ENCODE data around the gene SMPD3. TPM values are rescaled to one million over a fixed set of nuclear protein-coding genes. Genes with fewer than 3 reads are reported as not detected.

SMPD3 gene
- total RNA-seq, 1 experiment from 2014 or later, result 1.4 TPM

DNA sequence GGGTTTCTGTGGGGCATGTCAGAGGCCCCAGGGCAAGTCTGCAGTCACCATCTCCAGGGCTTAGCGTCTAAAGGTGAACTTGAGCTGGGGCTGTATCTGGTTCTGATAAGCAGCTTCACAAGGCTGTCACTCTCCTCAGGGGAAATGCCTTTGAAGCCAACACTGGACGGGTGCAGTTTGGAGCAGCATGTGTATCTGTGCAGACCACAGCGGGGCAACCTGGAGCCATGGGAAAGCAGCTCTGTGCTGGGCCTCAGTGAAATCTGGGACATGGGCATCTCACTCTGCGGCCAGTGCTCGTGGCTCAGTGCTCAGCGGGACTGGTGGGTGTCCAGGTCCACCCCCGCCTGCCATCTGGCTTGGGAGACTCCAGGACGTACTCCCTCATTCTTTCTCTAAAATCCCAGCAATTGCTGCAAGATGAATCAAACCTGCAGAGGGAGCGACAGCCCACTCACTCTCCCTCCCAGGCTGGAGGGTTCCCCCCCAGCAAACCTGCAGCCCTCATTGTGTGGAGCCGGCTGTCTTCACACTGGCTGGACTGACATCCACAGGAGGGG, 74.0 kb downstream of the SMPD3 start (continued):
- TF ChIP-seq, protein P1, sequence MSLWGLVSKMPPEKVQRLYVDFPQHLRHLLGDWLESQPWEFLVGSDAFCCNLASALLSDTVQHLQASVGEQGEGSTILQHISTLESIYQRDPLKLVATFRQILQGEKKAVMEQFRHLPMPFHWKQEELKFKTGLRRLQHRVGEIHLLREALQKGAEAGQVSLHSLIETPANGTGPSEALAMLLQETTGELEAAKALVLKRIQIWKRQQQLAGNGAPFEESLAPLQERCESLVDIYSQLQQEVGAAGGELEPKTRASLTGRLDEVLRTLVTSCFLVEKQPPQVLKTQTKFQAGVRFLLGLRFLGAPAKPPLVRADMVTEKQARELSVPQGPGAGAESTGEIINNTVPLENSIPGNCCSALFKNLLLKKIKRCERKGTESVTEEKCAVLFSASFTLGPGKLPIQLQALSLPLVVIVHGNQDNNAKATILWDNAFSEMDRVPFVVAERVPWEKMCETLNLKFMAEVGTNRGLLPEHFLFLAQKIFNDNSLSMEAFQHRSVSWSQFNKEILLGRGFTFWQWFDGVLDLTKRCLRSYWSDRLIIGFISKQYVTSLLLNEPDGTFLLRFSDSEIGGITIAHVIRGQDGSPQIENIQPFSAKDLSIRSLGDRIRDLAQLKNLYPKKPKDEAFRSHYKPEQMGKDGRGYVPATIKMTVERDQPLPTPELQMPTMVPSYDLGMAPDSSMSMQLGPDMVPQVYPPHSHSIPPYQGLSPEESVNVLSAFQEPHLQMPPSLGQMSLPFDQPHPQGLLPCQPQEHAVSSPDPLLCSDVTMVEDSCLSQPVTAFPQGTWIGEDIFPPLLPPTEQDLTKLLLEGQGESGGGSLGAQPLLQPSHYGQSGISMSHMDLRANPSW (CRISPR knock-in tag; conservative IDR thresholded peaks at IDR 0.05; ENCODE audit: low read depth), result no peak
- TF ChIP-seq PRRX2 (CRISPR knock-in tag; IDR thresholded peaks at IDR 0.05), result no peak
- no peak for TF ChIP-seq FOXP1 (CRISPR knock-in tag; IDR thresholded peaks at IDR 0.05; ENCODE audit: borderline replicate concordance)
- no peak for TF ChIP-seq ZMAT4 (CRISPR knock-in tag; IDR thresholded peaks at IDR 0.05)

DNA sequence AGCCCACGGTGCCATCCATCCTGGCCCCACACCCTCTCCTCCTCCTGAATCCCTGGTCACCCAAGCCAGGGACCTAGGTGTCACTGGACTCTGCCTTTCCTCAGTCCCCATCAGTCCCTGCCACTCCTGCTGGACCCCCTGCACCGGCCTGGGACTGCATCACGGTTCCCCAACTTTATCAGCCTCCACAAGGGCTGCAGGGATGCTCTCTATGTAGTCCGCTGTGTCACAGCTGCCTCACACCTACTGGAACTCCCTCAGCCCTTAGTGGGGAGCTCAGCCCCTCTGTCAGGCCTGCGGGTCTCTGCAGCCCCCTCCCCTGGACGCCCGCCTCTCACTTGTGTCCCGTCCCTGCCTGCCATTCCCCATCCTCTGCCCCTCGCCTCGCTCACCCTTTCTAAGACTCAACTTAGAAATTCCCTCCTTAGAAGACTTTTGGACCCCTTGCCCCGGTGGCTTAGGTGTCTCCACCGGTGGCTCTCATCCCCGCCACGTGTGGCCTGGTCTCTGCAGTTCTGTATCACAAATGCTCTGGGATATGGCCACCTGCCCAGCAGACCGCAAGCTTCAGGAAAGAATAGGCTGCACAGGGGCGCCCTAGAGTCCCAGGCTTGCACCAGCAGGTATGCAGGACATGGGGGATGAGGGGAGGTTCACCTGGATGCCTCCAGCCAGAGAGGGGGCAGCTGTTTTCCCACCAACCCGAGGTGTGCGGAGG, 74.6 kb downstream of the SMPD3 start:
- peaks cover 7% of the 10 kb centered on the region for H3K4me1 Mint-ChIP-seq
- H3K4me3 Mint-ChIP-seq, result no peak overlapping the region
- ATAC-seq (no peak), DNase-seq (ENCODE audit: low spot score) (no peak)
- no peaks in the 10 kb centered on the region for H3K36me3 Mint-ChIP-seq
- H3K27ac Mint-ChIP-seq, result no peak overlapping the region
- H3K9me3 Mint-ChIP-seq, result no peaks in the 10 kb centered on the region
- ChIA-PET POLR2A (no interaction called here), CTCF (interaction anchor here (0.9 to 3.1 kb wide), 11 partner anchors 8 to 147 kb away, joined by 3 to 26 read pairs (median 3); partner anchors contain the start of gene SLC7A6)
- peaks cover 2% of the 10 kb centered on the region; the same call in 1 of the 2 replicates for H3K27me3 Mint-ChIP-seq (ENCODE audit: low read depth)
- TF ChIP-seq NR1H2 (CRISPR knock-in tag; IDR thresholded peaks at IDR 0.05) (no peak), SP1 (CRISPR knock-in tag; conservative IDR thresholded peaks at IDR 0.05) (no peak), NR3C1 (CRISPR knock-in tag; conservative IDR thresholded peaks at IDR 0.05; ENCODE audit: low read depth) (no peak), HMGA2 (CRISPR knock-in tag; IDR thresholded peaks at IDR 0.05) (no peak), GTF2I (CRISPR knock-in tag; conservative IDR thresholded peaks at IDR 0.05) (no peak), ZNF425 (CRISPR knock-in tag; conservative IDR thresholded peaks at IDR 0.05) (no peak)
- TF ChIP-seq, protein P2, sequence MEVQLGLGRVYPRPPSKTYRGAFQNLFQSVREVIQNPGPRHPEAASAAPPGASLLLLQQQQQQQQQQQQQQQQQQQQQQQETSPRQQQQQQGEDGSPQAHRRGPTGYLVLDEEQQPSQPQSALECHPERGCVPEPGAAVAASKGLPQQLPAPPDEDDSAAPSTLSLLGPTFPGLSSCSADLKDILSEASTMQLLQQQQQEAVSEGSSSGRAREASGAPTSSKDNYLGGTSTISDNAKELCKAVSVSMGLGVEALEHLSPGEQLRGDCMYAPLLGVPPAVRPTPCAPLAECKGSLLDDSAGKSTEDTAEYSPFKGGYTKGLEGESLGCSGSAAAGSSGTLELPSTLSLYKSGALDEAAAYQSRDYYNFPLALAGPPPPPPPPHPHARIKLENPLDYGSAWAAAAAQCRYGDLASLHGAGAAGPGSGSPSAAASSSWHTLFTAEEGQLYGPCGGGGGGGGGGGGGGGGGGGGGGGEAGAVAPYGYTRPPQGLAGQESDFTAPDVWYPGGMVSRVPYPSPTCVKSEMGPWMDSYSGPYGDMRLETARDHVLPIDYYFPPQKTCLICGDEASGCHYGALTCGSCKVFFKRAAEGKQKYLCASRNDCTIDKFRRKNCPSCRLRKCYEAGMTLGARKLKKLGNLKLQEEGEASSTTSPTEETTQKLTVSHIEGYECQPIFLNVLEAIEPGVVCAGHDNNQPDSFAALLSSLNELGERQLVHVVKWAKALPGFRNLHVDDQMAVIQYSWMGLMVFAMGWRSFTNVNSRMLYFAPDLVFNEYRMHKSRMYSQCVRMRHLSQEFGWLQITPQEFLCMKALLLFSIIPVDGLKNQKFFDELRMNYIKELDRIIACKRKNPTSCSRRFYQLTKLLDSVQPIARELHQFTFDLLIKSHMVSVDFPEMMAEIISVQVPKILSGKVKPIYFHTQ (CRISPR knock-in tag; IDR thresholded peaks at IDR 0.05), result no peak
- TF ChIP-seq, protein P3, sequence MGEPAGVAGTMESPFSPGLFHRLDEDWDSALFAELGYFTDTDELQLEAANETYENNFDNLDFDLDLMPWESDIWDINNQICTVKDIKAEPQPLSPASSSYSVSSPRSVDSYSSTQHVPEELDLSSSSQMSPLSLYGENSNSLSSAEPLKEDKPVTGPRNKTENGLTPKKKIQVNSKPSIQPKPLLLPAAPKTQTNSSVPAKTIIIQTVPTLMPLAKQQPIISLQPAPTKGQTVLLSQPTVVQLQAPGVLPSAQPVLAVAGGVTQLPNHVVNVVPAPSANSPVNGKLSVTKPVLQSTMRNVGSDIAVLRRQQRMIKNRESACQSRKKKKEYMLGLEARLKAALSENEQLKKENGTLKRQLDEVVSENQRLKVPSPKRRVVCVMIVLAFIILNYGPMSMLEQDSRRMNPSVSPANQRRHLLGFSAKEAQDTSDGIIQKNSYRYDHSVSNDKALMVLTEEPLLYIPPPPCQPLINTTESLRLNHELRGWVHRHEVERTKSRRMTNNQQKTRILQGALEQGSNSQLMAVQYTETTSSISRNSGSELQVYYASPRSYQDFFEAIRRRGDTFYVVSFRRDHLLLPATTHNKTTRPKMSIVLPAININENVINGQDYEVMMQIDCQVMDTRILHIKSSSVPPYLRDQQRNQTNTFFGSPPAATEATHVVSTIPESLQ (CRISPR knock-in tag; IDR thresholded peaks at IDR 0.05), result no peak
- TF ChIP-seq, protein P4, sequence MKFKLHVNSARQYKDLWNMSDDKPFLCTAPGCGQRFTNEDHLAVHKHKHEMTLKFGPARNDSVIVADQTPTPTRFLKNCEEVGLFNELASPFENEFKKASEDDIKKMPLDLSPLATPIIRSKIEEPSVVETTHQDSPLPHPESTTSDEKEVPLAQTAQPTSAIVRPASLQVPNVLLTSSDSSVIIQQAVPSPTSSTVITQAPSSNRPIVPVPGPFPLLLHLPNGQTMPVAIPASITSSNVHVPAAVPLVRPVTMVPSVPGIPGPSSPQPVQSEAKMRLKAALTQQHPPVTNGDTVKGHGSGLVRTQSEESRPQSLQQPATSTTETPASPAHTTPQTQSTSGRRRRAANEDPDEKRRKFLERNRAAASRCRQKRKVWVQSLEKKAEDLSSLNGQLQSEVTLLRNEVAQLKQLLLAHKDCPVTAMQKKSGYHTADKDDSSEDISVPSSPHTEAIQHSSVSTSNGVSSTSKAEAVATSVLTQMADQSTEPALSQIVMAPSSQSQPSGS (CRISPR knock-in tag; IDR thresholded peaks at IDR 0.05; ENCODE audit: borderline replicate concordance, low read depth), result no peak
- TF ChIP-seq, protein P5, sequence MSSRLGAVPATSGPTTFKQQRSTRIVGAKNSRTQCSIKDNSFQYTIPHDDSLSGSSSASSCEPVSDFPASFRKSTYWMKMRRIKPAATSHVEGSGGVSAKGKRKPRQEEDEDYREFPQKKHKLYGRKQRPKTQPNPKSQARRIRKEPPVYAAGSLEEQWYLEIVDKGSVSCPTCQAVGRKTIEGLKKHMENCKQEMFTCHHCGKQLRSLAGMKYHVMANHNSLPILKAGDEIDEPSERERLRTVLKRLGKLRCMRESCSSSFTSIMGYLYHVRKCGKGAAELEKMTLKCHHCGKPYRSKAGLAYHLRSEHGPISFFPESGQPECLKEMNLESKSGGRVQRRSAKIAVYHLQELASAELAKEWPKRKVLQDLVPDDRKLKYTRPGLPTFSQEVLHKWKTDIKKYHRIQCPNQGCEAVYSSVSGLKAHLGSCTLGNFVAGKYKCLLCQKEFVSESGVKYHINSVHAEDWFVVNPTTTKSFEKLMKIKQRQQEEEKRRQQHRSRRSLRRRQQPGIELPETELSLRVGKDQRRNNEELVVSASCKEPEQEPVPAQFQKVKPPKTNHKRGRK (CRISPR knock-in tag; IDR thresholded peaks at IDR 0.05; ENCODE audit: borderline replicate concordance), result no peak
- TF ChIP-seq, protein P6, sequence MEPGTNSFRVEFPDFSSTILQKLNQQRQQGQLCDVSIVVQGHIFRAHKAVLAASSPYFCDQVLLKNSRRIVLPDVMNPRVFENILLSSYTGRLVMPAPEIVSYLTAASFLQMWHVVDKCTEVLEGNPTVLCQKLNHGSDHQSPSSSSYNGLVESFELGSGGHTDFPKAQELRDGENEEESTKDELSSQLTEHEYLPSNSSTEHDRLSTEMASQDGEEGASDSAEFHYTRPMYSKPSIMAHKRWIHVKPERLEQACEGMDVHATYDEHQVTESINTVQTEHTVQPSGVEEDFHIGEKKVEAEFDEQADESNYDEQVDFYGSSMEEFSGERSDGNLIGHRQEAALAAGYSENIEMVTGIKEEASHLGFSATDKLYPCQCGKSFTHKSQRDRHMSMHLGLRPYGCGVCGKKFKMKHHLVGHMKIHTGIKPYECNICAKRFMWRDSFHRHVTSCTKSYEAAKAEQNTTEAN (CRISPR knock-in tag; IDR thresholded peaks at IDR 0.05), result no peak

Data from WTC11 (cell line).